Stimulated activated CD4-positive, alpha-beta T cell treated with anti-CD3 and anti-CD28 coated beads, Interleukin-15, amount 100 ng/mL, for 48 hours (primary cell): Measurements from ENCODE around the gene MYO15B.

Source experiments
- DNase-seq, 2 donors: peaks; one replicate each; pipeline ENCODE4 v3.0.0-alpha.2; 2020; ENCODE audit warnings: low read depth in 2 of 2

The MYO15B gene

GRCh38 chr17:75587675-75588595 is at the start of gene MYO15B:
Gene MYO15B, plus strand, starts transcription at chr17:75587800. Its CDS starts 258 bp downstream, at chr17:75588058.
- DNase-seq = peak; percentile 38 to 44

GRCh38 chr17:75539967-75540729 is 47.5 kb upstream of the MYO15B start:
- no peak for DNase-seq

- DNase-seq = no peak
Measured at GRCh38 chr17:75540923-75541503, 46.6 kb upstream of the MYO15B start.

GRCh38 chr17:75542229-75542628 is 45.4 kb upstream of the MYO15B start:
- DNase-seq = no peak

- DNase-seq = no peak
Measured at GRCh38 chr17:75542728-75543336, 44.8 kb upstream of the MYO15B start.

- DNase-seq = no peak
Measured at GRCh38 chr17:75544250-75544649, 43.4 kb upstream of the MYO15B start.

GRCh38 chr17:75546181-75546580 is 41.4 kb upstream of the MYO15B start:
- DNase-seq = no peak

GRCh38 chr17:75547091-75547490 is 40.5 kb upstream of the MYO15B start:
- no peak for DNase-seq

GRCh38 chr17:75548813-75549212 is 38.8 kb upstream of the MYO15B start:
- no peak for DNase-seq

GRCh38 chr17:75549246-75550138 is 38.1 kb upstream of the MYO15B start:
- DNase-seq = no peak

- DNase-seq = no peak
Measured at GRCh38 chr17:75550139-75550465, 37.5 kb upstream of the MYO15B start.

GRCh38 chr17:75551266-75551665 is 36.3 kb upstream of the MYO15B start:
- no peak for DNase-seq

- DNase-seq = no peak
Measured at GRCh38 chr17:75552425-75553294, 34.9 kb upstream of the MYO15B start.

GRCh38 chr17:75553295-75554110 is 34.1 kb upstream of the MYO15B start:
- DNase-seq = no peak

GRCh38 chr17:75555679-75556153 is 31.9 kb upstream of the MYO15B start:
- no peak for DNase-seq

- DNase-seq = no peak
Measured at GRCh38 chr17:75557075-75557851, 30.3 kb upstream of the MYO15B start.

GRCh38 chr17:75557852-75558665 is 29.5 kb upstream of the MYO15B start:
- no peak for DNase-seq
